Measurements from ENCODE around the gene ATP11B. TPM values are rescaled to one million over a fixed set of nuclear protein-coding genes. Genes with fewer than 3 reads are reported as not detected.
A peak's percentile ranks its signal among the peaks of the same experiment; 100 is the strongest.

ATP11B gene
- total and polyA plus RNA-seq, 9 of the 15 experiments (the other 6 are each of a cell fraction or from before 2014, with no cell fraction given): 11.9 to 68.7 (median 41.8) TPM

DNA sequence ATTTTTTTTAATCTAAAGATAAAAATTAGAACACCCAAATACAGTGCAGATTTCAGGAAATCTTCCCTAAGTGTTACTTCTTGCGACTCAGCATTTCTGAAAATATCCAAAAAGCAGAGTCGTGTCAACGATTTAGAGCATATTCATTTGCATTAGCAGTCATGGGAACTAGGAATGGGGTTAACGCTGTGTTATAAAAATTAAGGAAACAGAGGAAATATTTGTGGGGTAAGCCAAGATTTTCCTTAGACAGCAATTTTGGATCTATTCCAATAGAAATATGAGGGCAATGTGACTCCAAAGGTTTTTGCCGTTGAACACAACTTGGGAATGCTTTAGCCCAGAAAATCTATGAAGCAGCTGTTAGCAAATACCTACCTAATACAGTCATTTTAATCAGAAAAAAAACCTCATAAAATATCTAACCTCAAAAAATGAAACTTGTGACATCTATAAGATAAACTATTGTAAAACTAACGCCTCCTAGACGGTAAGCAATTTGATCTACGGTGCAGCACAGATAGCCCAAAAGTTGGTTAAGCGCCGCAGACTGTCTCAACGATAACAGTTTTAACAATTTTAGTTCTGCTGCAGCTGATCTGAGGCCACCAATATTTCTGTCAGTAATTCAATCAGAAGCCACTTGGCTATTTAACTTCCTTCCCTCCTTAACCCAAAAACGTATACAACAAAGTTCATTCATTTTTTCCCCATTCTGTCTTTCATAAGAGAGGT is 5.8 kb upstream of the ATP11B start (continued):
- TF ChIP-seq ZNF280B (CRISPR knock-in tag; IDR thresholded peaks at IDR 0.05) (no peak), ZNF174 (CRISPR knock-in tag; IDR thresholded peaks at IDR 0.05) (no peak), SETDB1 (IDR thresholded peaks at IDR 0.05; ENCODE audit: low read length) (no peak), CHCHD3 (CRISPR knock-in tag; IDR thresholded peaks at IDR 0.05) (no peak), PYGO2 (tag; IDR thresholded peaks at IDR 0.05) (no peak), FOXK2 (conservative IDR thresholded peaks at IDR 0.05 in 1 of 2, IDR thresholded peaks at IDR 0.05 in 1 of 2; ENCODE audit: low read depth in 2 of 2) (no peak), OTX1 (CRISPR knock-in tag; IDR thresholded peaks at IDR 0.05) (no peak), MBD2 (IDR thresholded peaks at IDR 0.05; ENCODE audit: borderline replicate concordance, low read depth) (no peak), POU5F1 (IDR thresholded peaks at IDR 0.05; ENCODE audit: borderline replicate concordance, low read depth, low read length, partially characterized antibody) (no peak), ZNF318 (IDR thresholded peaks at IDR 0.05; ENCODE audit: borderline replicate concordance in 1 of 2, low read depth in 1 of 2) (no peak), SREBF2 (CRISPR knock-in tag; IDR thresholded peaks at IDR 0.05) (no peak), SMAD2 (IDR thresholded peaks at IDR 0.05; ENCODE audit: low read depth, low read length) (no peak), POLR2B (IDR thresholded peaks at IDR 0.05; ENCODE audit: low read depth, partially characterized antibody) (no peak), HNRNPLL (IDR thresholded peaks at IDR 0.05; ENCODE audit: low read depth, low read length, poor library complexity, severe bottlenecking) (peak; percentile 31), ZSCAN29 (IDR thresholded peaks at IDR 0.05) (no peak), GTF2E2 (tag; IDR thresholded peaks at IDR 0.05) (no peak), SP2 (IDR thresholded peaks at IDR 0.05; ENCODE audit: extremely low read depth, low read depth, low read length, poor library complexity, severe bottlenecking) (no peak), GATAD2B (IDR thresholded peaks at IDR 0.05; ENCODE audit: borderline replicate concordance) (no peak), TEAD1 (CRISPR knock-in tag; IDR thresholded peaks at IDR 0.05) (no peak), ZNF232 (CRISPR knock-in tag; IDR thresholded peaks at IDR 0.05) (no peak)
